ENCODE data around the gene NIPBL. TPM values are rescaled to one million over a fixed set of nuclear protein-coding genes. Genes with fewer than 3 reads are reported as not detected.

The NIPBL gene
- total RNA-seq, 1 experiment from 2014 or later = 45.1 TPM

GRCh38 chr5:36949593-36949992 is 73.0 kb downstream of the NIPBL start:
- intact Hi-C loops (cut with micrococcal nuclease) = loop anchor here (5.0 kb wide), 1 partner anchor 207 kb away; no protein-coding TSS in a partner anchor
- Histone ChIP-seq H3K36me3 (ENCODE audit: control insufficient read depth in 1 of 2, insufficient read depth in 2 of 2, low read length in 2 of 2) (no peaks in the 10 kb centered on the region), H3K27ac (ENCODE audit: low read depth, low read length) (no peak overlapping the region), H2AFZ (ENCODE audit: low read depth, low read length, poor library complexity, severe bottlenecking) (no peak overlapping the region), H3K9me2 (ENCODE audit: insufficient read depth) (no peaks in the 10 kb centered on the region), H3K4me3 (replicated peaks in 1 of 2; ENCODE audit: low read depth in 1 of 2, low read length in 2 of 2) (no peak overlapping the region), H3K9ac (ENCODE audit: low read length) (no peak overlapping the region), H4K20me1 (ENCODE audit: insufficient read depth) (peaks cover 11% of the 10 kb centered on the region; the same call in 1 of the 2 replicates), H3K9me3 (ENCODE audit: control insufficient read depth in 1 of 2, insufficient read depth in 1 of 2, low read depth in 1 of 2, low read length in 2 of 2) (no peaks in the 10 kb centered on the region), H3K79me2 (ENCODE audit: insufficient read depth, low read length) (peaks cover 96% of the 10 kb centered on the region), H3K4me1 (ENCODE audit: control insufficient read depth in 1 of 2, insufficient read depth in 2 of 2, low read length in 2 of 2) (peaks cover 5 to 13% of the 10 kb centered on the region in 2 experiments), H3K27me3 (ENCODE audit: insufficient read depth, low read length) (no peaks in the 10 kb centered on the region), H3K4me2 (ENCODE audit: low read length) (no peak overlapping the region)
- POLR2A ChIA-PET = no interaction called here
- RAD21 ChIA-PET (ENCODE audit: low non-redundant PET in 1 of 2, low total read pairs in 2 of 2, uncharacterized antibody in 2 of 2, unreplicated experiment in 2 of 2) = no interaction called here
- CTCF ChIA-PET = no interaction called here
- DNase-seq (ENCODE audit: low read depth, low spot score) (no peak), ATAC-seq (no peak)
- TF ChIP-seq JUND (IDR thresholded peaks at IDR 0.05) (no peak), SP1 (IDR thresholded peaks at IDR 0.05; ENCODE audit: low read depth) (no peak), POLR2A (IDR thresholded peaks at IDR 0.05; ENCODE audit: borderline replicate concordance, extremely low read depth, insufficient read depth, insufficient read length) (no peak), SRF (IDR thresholded peaks at IDR 0.05; ENCODE audit: low read depth) (no peak), CEBPB (IDR thresholded peaks at IDR 0.05; ENCODE audit: low read depth) (no peak), FOSL1 (IDR thresholded peaks at IDR 0.05; ENCODE audit: low read depth) (no peak), RAD21 (IDR thresholded peaks at IDR 0.05; ENCODE audit: low read depth) (no peak), SIN3A (IDR thresholded peaks at IDR 0.05; ENCODE audit: low read depth) (no peak), EZH2 (IDR thresholded peaks at IDR 0.05) (no peak), EZH2phosphoT487 (IDR thresholded peaks at IDR 0.05; ENCODE audit: borderline replicate concordance) (no peak), ELF1 (IDR thresholded peaks at IDR 0.05; ENCODE audit: borderline replicate concordance, low read depth) (no peak), CBX3 (IDR thresholded peaks at IDR 0.05; ENCODE audit: low read depth) (no peak), REST (IDR thresholded peaks at IDR 0.05; ENCODE audit: low read depth) (no peak)
- TF ChIP-seq, protein P1, sequence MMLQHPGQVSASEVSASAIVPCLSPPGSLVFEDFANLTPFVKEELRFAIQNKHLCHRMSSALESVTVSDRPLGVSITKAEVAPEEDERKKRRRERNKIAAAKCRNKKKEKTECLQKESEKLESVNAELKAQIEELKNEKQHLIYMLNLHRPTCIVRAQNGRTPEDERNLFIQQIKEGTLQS (IDR thresholded peaks at IDR 0.05) = no peak
- BruUV-seq (replicated peaks) = no TSS peak
